ENCODE data around the gene ZNF775. TPM values are rescaled to one million over a fixed set of nuclear protein-coding genes. Genes with fewer than 3 reads are reported as not detected.

Gene ZNF775
- total RNA-seq, 3 donors from 2014 or later = 10.9 to 11.8 (median 11.3) TPM

DNA sequence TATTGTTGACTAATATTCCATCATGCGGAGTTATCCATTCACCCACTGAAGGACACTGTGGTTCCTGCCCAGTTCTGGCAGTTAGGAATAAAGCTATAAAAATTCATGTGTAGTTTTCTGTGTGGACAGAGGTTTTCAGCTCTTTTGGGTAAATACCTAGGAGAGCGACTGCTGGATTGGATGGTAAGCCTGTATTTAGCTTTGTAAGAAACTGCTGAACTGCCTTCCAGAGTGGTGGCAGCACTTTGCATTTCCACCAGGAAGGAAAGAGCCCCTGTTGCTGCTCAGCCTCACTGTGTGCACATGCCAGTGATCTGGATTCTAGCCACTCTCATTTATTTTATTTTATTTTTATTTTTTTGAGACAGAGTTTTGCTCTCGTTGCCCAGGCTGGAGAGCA, 14.2 kb downstream of the ZNF775 start:
- H3K36me3 ChIP-seq (ENCODE audit: low read depth) = no peaks in the 10 kb centered on the region
- ATAC-seq (peak; percentile 82), DNase-seq (no peak)
- H3K9me3 ChIP-seq = no peaks in the 10 kb centered on the region
- peaks cover 12% of the 10 kb centered on the region for H3K4me1 ChIP-seq (ENCODE audit: low read depth)
- no peak overlapping the region for H3K4me3 ChIP-seq
- TF ChIP-seq CTCF (IDR thresholded peaks at IDR 0.05) = no peak
- intact Hi-C loops (cut with DNase I, micrococcal nuclease) = no loop called here

DNA sequence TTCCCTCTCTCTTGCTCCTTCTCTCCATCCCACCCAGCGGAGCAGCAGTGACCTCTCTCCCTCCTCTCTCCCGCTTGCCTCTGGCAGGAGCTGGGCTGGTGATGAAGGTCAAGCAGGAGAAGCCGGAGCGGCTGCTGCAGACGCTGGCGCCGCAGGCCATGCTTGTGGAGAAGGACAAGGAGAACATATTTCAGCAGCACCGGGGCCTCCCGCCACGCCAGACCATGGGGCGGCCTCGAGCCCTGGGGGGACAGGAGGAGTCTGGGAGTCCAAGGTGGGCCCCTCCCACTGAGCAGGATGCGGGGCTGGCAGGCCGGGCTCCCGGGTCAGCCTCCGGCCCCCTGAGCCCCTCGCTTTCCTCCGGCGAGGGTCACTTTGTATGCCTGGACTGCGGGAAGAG, 17.3 kb downstream of the ZNF775 start:
- intact Hi-C loops (cut with DNase I, micrococcal nuclease) = no loop called here
- H3K36me3 ChIP-seq (ENCODE audit: low read depth) = no peaks in the 10 kb centered on the region
- no peak for TF ChIP-seq CTCF (IDR thresholded peaks at IDR 0.05)
- ATAC-seq (no peak), DNase-seq (no peak)
- peaks cover 5% of the 10 kb centered on the region for H3K4me1 ChIP-seq (ENCODE audit: low read depth)
- H3K9me3 ChIP-seq = no peaks in the 10 kb centered on the region
- H3K4me3 ChIP-seq = no peak overlapping the region

DNA sequence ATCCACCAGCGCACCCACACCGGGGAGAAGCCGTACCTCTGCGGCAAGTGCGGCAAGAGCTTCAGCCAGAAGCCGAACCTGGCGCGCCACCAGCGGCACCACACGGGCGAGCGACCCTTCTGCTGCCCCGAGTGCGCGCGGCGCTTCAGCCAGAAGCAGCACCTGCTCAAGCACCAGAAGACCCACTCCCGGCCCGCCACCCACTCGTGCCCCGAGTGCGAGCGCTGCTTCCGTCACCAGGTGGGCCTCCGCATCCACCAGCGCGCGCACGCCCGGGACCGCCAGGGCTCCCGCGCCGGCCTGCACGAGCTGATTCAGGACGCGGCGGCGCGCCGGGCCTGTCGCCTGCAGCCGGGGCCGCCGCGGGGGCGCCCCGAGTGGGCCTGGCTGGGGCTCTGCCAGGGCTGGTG, 17.7 kb downstream of the ZNF775 start:
- intact Hi-C loops (cut with DNase I, micrococcal nuclease) = no loop called here

DNA sequence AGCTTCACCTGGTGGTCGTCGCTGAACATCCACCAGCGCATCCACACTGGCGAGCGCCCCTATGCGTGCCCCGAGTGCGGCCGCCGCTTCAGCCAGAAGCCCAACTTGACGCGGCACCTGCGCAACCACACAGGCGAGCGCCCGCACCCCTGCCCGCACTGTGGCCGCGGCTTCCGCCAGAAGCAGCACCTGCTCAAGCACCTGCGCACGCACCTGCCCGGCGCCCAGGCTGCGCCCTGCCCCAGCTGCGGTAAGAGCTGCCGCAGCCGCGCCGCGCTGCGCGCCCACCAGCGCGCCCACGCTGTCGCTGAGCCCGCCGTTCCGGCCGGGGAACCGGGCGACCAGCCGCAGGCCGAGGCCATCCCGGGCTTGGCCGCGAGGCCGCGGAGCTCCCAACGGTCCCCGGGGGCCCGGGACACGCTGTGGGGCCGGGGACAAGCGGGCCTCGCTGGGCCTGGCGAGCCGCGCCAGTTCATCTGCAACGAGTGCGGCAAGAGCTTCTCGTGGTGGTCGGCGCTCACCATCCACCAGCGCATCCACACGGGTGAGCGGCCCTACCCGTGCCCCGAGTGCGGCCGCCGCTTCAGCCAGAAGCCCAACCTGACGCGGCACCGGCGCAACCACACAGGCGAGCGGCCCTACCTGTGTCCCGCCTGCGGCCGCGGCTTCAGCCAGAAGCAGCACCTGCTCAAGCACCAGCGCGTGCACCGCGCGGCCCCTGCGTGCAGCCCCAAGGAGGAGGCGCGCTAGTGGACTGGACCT, 18.4 kb downstream of the ZNF775 start:
- TF ChIP-seq CTCF (IDR thresholded peaks at IDR 0.05) = no peak

More for the DNA sequence above, 17.7 kb downstream of the ZNF775 start:
- no peak for DNase-seq
- Histone ChIP-seq H3K9me3 (no peaks in the 10 kb centered on the region), H3K4me3 (no peak overlapping the region), H3K4me1 (ENCODE audit: low read depth) (peaks cover 5% of the 10 kb centered on the region), H3K36me3 (ENCODE audit: low read depth) (no peaks in the 10 kb centered on the region)
- TF ChIP-seq CTCF (IDR thresholded peaks at IDR 0.05) = no peak
- no peak for ATAC-seq

GRCh38 chr7:150398108-150398964, 19.2 kb downstream of the ZNF775 start:
- H3K4me1 ChIP-seq (ENCODE audit: low read depth) = peaks cover 18% of the 10 kb centered on the region
- no peaks in the 10 kb centered on the region for H3K9me3 ChIP-seq
- intact Hi-C loops (cut with DNase I, micrococcal nuclease) = no loop called here
- no peak for TF ChIP-seq CTCF (IDR thresholded peaks at IDR 0.05)
- no peak for ATAC-seq
- no peaks in the 10 kb centered on the region for H3K36me3 ChIP-seq (ENCODE audit: low read depth)
- DNase-seq = no peak
- H3K4me3 ChIP-seq = no peak overlapping the region

More for the DNA sequence above, 18.4 kb downstream of the ZNF775 start:
- H3K9me3 ChIP-seq = no peaks in the 10 kb centered on the region
- H3K4me1 ChIP-seq (ENCODE audit: low read depth) = peaks cover 10% of the 10 kb centered on the region
- H3K4me3 ChIP-seq = no peak overlapping the region
- DNase-seq (no peak), ATAC-seq (no peak)
- intact Hi-C loops (cut with DNase I, micrococcal nuclease) = no loop called here
- H3K36me3 ChIP-seq (ENCODE audit: low read depth) = no peaks in the 10 kb centered on the region
